HEK293 (cell line): Measurements from ENCODE around the gene ACKR3.

ENCODE experiments used
- CTCF ChIA-PET: fragments of 350-600 bp; formaldehyde crosslinking; extraction: SDS; loops from one replicate; lab custom pipeline; 2021; ENCODE audit warnings: antibody characterized with exemption; lab: Yijun Ruan, JAX
- POLR2A ChIA-PET: fragments of 300-600 bp; formaldehyde crosslinking; extraction: SDS; loops from one replicate; lab custom pipeline; 2020; ENCODE audit warnings: antibody characterized with exemption, inconsistent platforms; lab: Yijun Ruan, JAX
- H3K27ac ChIP-seq: fragments of 200-500 bp; sonication (Bioruptor generic); 2 replicates; pipeline ENCODE4 v1.5.1; 2014; ENCODE audit warnings: low read depth, low read length, control low read depth, inconsistent platforms; ENCODE audit errors: extremely low read depth
- H3K36me3 ChIP-seq, 2 experiments: fragments of 200-500 bp in 1 of 2; sonication (Bioruptor generic) in 1 of 2; 1 replicate in 1 of 2; 2 replicates in 1 of 2; pipeline ENCODE4 v1.5.1; 2014 to 2017; ENCODE audit warnings: inconsistent platforms in 2 of 2, low read length in 2 of 2; ENCODE audit not compliant: control insufficient read depth in 2 of 2, insufficient read depth in 1 of 2
- H3K4me1 ChIP-seq: fragments of 200-500 bp; sonication (Bioruptor generic); 2 replicates; pipeline ENCODE4 v1.5.1; 2014; ENCODE audit warnings: mild to moderate bottlenecking, low read length, inconsistent platforms; ENCODE audit not compliant: control insufficient read depth, insufficient read depth
- H3K4me3 ChIP-seq: 2 replicates; pipeline ENCODE4 v1.5.1; 2011; ENCODE audit warnings: low read depth, mild to moderate bottlenecking, control low read depth, low read length, moderate library complexity
- H3K9me3 ChIP-seq: fragments of 200-500 bp; sonication (Bioruptor generic); 2 replicates; pipeline ENCODE4 v1.5.1; 2014; ENCODE audit warnings: low read depth, low read length, inconsistent platforms; ENCODE audit not compliant: control insufficient read depth, insufficient read depth
- SP2 ChIP-seq: fragments of 450-650 bp; formaldehyde crosslinking; IDR thresholded peaks from 2 replicates; pipeline ENCODE4 v1.5.1; 2016; ENCODE audit warnings: missing biosample characterization, missing genetic modification characterization
- SP3 ChIP-seq: fragments of 450-650 bp; formaldehyde crosslinking; IDR thresholded peaks from 2 replicates; pipeline ENCODE4 v1.5.1; 2016; ENCODE audit warnings: missing biosample characterization, missing genetic modification characterization
- YY2 ChIP-seq: fragments of 450-650 bp; formaldehyde crosslinking; IDR thresholded peaks from 2 replicates; pipeline ENCODE4 v1.5.1; 2016; ENCODE audit warnings: missing biosample characterization, missing genetic modification characterization
- ZBTB8A ChIP-seq: fragments of 450-650 bp; formaldehyde crosslinking; IDR thresholded peaks from 2 replicates; pipeline ENCODE4 v1.5.1; 2016; ENCODE audit warnings: missing biosample characterization, missing genetic modification characterization
- ZFHX2 ChIP-seq: fragments of 450-650 bp; formaldehyde crosslinking; conservative IDR thresholded peaks from 2 replicates; pipeline ENCODE4 v1.5.1; 2016; ENCODE audit warnings: missing biosample characterization, missing genetic modification characterization
- ZFP37 ChIP-seq: fragments of 450-650 bp; formaldehyde crosslinking; IDR thresholded peaks from 2 replicates; pipeline ENCODE4 v1.5.1; 2016; ENCODE audit warnings: missing biosample characterization, missing genetic modification characterization
- ZNF133 ChIP-seq: fragments of 450-650 bp; formaldehyde crosslinking; IDR thresholded peaks from 2 replicates; pipeline ENCODE4 v1.5.1; 2016; ENCODE audit warnings: missing biosample characterization, missing genetic modification characterization
- ZNF140 ChIP-seq: fragments of 450-650 bp; formaldehyde crosslinking; IDR thresholded peaks from 2 replicates; pipeline ENCODE4 v1.5.1; 2016; ENCODE audit warnings: missing biosample characterization, missing genetic modification characterization
- ZNF155 ChIP-seq: fragments of 450-650 bp; formaldehyde crosslinking; IDR thresholded peaks from 2 replicates; pipeline ENCODE4 v1.5.1; 2016; ENCODE audit warnings: missing biosample characterization, missing genetic modification characterization
- ZNF248 ChIP-seq: fragments of 450-650 bp; formaldehyde crosslinking; IDR thresholded peaks from 2 replicates; pipeline ENCODE4 v1.5.1; 2017; ENCODE audit warnings: missing biosample characterization, missing genetic modification characterization
- ZNF292 ChIP-seq: fragments of 450-650 bp; formaldehyde crosslinking; IDR thresholded peaks from 2 replicates; pipeline ENCODE4 v1.5.1; 2016; ENCODE audit warnings: low read depth, missing biosample characterization, missing genetic modification characterization, borderline replicate concordance
- ZNF302 ChIP-seq: fragments of 450-650 bp; formaldehyde crosslinking; IDR thresholded peaks from 2 replicates; pipeline ENCODE4 v1.5.1; 2016; ENCODE audit warnings: missing biosample characterization, missing genetic modification characterization, low read depth
- ZNF335 ChIP-seq: fragments of 450-650 bp; formaldehyde crosslinking; conservative IDR thresholded peaks from 2 replicates; pipeline ENCODE4 v1.5.1; 2016; ENCODE audit warnings: missing biosample characterization, missing genetic modification characterization
- ZNF341 ChIP-seq: fragments of 450-650 bp; formaldehyde crosslinking; IDR thresholded peaks from 2 replicates; pipeline ENCODE4; 2016; ENCODE audit warnings: low read depth, missing biosample characterization, missing genetic modification characterization
- ZNF37A ChIP-seq: fragments of 450-650 bp; IDR thresholded peaks from 2 replicates; pipeline ENCODE4 v1.5.1; 2018; ENCODE audit warnings: missing biosample characterization, missing genetic modification characterization
- ZNF549 ChIP-seq: fragments of 450-650 bp; IDR thresholded peaks from 2 replicates; pipeline ENCODE4 v1.5.1; 2018; ENCODE audit warnings: missing biosample characterization, missing genetic modification characterization, mild to moderate bottlenecking, inconsistent platforms, moderate library complexity
- ZNF561 ChIP-seq: fragments of 450-650 bp; IDR thresholded peaks from 2 replicates; pipeline ENCODE4 v1.5.1; 2018; ENCODE audit warnings: missing biosample characterization, missing genetic modification characterization, borderline replicate concordance
- ZNF626 ChIP-seq: fragments of 450-650 bp; sonication (Bioruptor Pico); formaldehyde crosslinking; IDR thresholded peaks from 2 replicates; pipeline ENCODE4 v1.5.1; 2018; ENCODE audit warnings: missing biosample characterization, missing genetic modification characterization, inconsistent platforms
- ZNF660 ChIP-seq: fragments of 450-650 bp; IDR thresholded peaks from 2 replicates; pipeline ENCODE4 v1.5.1; 2018; ENCODE audit warnings: missing biosample characterization, mild to moderate bottlenecking, missing genetic modification characterization
- ZNF777 ChIP-seq: fragments of 450-650 bp; formaldehyde crosslinking; IDR thresholded peaks from 2 replicates; pipeline ENCODE4 v1.5.1; 2017; ENCODE audit warnings: missing biosample characterization, missing genetic modification characterization, borderline replicate concordance
- ZNF792 ChIP-seq: fragments of 450-650 bp; formaldehyde crosslinking; IDR thresholded peaks from 2 replicates; pipeline ENCODE4 v1.5.1; 2016; ENCODE audit warnings: missing biosample characterization, missing genetic modification characterization
- ZNF830 ChIP-seq: fragments of 450-650 bp; IDR thresholded peaks from 2 replicates; pipeline ENCODE4 v1.5.0; 2018; ENCODE audit warnings: missing biosample characterization, missing genetic modification characterization, low read depth, mild to moderate bottlenecking, moderate library complexity
- ZSCAN16 ChIP-seq: fragments of 450-650 bp; formaldehyde crosslinking; IDR thresholded peaks from 2 replicates; pipeline ENCODE4 v1.5.1; 2016; ENCODE audit warnings: missing biosample characterization, missing genetic modification characterization
- TF ChIP-seq, protein P1 (sequence below): fragments of 450-650 bp; formaldehyde crosslinking; IDR thresholded peaks from 2 replicates; pipeline ENCODE4 v1.5.1; 2016; ENCODE audit warnings: missing biosample characterization, missing genetic modification characterization, low read depth
- TF ChIP-seq, protein P2 (sequence below): fragments of 450-650 bp; formaldehyde crosslinking; IDR thresholded peaks from 2 replicates; pipeline ENCODE4 v1.5.1; 2017; ENCODE audit warnings: missing biosample characterization, missing genetic modification characterization
- TF ChIP-seq, protein P3 (sequence below): fragments of 450-650 bp; formaldehyde crosslinking; IDR thresholded peaks from 2 replicates; pipeline ENCODE4 v1.5.1; 2016; ENCODE audit warnings: missing biosample characterization, missing genetic modification characterization
- TF ChIP-seq, protein P4 (sequence below): fragments of 450-650 bp; formaldehyde crosslinking; optimal IDR thresholded peaks from 2 replicates; pipeline ENCODE3; 2016; ENCODE audit warnings: missing biosample characterization, mild to moderate bottlenecking, missing genetic modification characterization

Gene ACKR3

DNA sequence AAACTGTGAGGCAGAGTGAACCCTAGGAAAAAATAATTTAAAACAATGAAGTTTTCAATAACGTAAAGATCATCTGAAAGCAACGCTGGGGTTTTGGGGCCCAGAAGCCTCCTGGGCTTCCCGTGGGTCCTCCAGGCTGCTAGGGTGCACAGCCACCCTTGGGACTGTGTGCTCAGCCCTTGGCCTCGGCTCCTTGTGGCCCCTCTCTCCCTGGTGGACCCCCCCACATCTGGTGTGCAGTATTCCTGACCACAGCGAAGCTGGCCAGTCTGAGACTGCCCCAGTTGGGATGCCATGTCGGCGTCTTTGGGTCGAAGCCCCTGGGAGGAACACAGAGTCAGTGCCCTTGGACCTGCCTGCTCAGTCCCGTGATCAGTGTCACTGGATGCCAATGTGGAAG lies 53.0 kb downstream of the ACKR3 start (continued):
- TF ChIP-seq ZNF335 (tag by site-specific recombination) (no peak), ZNF792 (tag by site-specific recombination) (no peak), ZNF777 (tag by site-specific recombination) (no peak)

DNA sequence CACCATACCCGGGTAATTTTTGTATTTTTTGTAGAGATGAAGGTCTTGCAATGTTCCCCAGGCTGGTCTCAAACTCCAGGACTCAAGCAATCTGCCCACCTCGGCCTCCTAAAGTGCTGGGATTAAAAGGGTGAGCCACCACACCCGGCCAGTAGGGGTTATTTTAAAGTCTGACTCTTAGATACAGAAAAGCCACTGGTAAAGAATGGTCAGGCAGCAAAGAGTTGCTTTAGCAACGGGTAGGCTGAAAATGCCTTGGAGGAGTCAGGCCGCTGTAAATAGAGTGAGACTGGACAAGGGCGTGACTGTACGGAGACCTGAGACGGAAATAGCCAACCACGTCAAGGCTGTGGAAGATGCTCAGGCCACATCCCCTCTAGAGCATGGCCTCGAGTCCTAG lies 54.2 kb downstream of the ACKR3 start:
- Histone ChIP-seq H3K27ac (no peak overlapping the region), H3K9me3 (no peaks in the 10 kb centered on the region), H3K4me1 (no peaks in the 10 kb centered on the region), H3K4me3 (no peak overlapping the region)
- POLR2A ChIA-PET = no interaction called here
- CTCF ChIA-PET = no interaction called here
- TF ChIP-seq ZNF155 (tag by site-specific recombination) (no peak), ZNF830 (tag by site-specific recombination) (no peak), SP2 (tag by site-specific recombination) (no peak), YY2 (no peak), ZFHX2 (no peak), ZNF302 (tag by site-specific recombination) (no peak), ZNF140 (tag by site-specific recombination) (no peak), ZNF626 (no peak), ZFP37 (tag by site-specific recombination) (no peak), ZBTB8A (tag by site-specific recombination) (no peak), ZNF660 (tag by site-specific recombination) (no peak)
- TF ChIP-seq, protein P1, sequence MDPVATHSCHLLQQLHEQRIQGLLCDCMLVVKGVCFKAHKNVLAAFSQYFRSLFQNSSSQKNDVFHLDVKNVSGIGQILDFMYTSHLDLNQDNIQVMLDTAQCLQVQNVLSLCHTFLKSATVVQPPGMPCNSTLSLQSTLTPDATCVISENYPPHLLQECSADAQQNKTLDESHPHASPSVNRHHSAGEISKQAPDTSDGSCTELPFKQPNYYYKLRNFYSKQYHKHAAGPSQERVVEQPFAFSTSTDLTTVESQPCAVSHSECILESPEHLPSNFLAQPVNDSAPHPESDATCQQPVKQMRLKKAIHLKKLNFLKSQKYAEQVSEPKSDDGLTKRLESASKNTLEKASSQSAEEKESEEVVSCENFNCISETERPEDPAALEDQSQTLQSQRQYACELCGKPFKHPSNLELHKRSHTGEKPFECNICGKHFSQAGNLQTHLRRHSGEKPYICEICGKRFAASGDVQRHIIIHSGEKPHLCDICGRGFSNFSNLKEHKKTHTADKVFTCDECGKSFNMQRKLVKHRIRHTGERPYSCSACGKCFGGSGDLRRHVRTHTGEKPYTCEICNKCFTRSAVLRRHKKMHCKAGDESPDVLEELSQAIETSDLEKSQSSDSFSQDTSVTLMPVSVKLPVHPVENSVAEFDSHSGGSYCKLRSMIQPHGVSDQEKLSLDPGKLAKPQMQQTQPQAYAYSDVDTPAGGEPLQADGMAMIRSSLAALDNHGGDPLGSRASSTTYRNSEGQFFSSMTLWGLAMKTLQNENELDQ = no peak
- TF ChIP-seq, protein P2, sequence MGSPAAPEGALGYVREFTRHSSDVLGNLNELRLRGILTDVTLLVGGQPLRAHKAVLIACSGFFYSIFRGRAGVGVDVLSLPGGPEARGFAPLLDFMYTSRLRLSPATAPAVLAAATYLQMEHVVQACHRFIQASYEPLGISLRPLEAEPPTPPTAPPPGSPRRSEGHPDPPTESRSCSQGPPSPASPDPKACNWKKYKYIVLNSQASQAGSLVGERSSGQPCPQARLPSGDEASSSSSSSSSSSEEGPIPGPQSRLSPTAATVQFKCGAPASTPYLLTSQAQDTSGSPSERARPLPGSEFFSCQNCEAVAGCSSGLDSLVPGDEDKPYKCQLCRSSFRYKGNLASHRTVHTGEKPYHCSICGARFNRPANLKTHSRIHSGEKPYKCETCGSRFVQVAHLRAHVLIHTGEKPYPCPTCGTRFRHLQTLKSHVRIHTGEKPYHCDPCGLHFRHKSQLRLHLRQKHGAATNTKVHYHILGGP (tag by site-specific recombination) = no peak
- TF ChIP-seq, all 188 proteins: peak for 0
- no peaks in the 10 kb centered on the region for H3K36me3 ChIP-seq

DNA sequence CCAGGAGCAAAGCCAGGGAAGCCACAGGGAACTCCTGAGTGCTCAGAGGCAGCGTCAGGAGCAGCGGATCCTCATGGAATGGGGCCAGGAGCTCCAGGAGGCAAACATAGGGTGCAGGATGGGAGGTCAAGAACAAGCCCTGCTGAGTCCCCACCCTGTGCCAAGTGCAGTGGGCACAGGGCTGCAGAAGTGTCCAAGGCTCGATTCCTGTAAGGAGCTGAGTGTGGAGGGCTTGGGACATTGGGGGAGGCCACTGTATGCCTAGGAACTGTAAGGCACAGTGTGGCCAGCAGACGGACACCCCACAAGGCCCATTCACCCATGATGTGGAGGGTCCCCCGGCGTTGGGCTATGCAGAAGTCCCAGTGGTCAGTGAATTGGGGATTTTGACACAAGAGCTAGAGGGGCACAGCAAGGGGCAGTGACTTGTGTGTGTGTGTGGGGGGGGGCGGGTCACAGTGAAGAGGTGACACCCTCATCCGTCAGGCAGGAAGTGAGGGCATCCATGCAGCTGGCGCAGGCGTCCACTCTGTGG lies 55.6 kb downstream of the ACKR3 start:
- CTCF ChIA-PET = no interaction called here

More for the DNA sequence above, 55.6 kb downstream of the ACKR3 start:
- POLR2A ChIA-PET = no interaction called here
- Histone ChIP-seq H3K4me3 (no peak overlapping the region), H3K27ac (no peak overlapping the region), H3K36me3 (no peaks in the 10 kb centered on the region), H3K4me1 (no peaks in the 10 kb centered on the region), H3K9me3 (no peaks in the 10 kb centered on the region)
- TF ChIP-seq ZNF37A (tag by site-specific recombination) (no peak), ZNF341 (no peak), SP3 (tag by site-specific recombination) (no peak), ZNF561 (no peak), ZNF549 (tag by site-specific recombination) (no peak), ZNF292 (no peak), ZNF248 (tag by site-specific recombination) (no peak), ZNF133 (no peak), ZSCAN16 (tag by site-specific recombination) (no peak)
- TF ChIP-seq, protein P3, sequence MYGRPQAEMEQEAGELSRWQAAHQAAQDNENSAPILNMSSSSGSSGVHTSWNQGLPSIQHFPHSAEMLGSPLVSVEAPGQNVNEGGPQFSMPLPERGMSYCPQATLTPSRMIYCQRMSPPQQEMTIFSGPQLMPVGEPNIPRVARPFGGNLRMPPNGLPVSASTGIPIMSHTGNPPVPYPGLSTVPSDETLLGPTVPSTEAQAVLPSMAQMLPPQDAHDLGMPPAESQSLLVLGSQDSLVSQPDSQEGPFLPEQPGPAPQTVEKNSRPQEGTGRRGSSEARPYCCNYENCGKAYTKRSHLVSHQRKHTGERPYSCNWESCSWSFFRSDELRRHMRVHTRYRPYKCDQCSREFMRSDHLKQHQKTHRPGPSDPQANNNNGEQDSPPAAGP = no peak
- TF ChIP-seq, protein P4, sequence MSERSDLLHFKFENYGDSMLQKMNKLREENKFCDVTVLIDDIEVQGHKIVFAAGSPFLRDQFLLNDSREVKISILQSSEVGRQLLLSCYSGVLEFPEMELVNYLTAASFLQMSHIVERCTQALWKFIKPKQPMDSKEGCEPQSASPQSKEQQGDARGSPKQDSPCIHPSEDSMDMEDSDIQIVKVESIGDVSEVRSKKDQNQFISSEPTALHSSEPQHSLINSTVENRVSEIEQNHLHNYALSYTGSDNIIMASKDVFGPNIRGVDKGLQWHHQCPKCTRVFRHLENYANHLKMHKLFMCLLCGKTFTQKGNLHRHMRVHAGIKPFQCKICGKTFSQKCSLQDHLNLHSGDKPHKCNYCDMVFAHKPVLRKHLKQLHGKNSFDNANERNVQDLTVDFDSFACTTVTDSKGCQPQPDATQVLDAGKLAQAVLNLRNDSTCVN (tag by site-specific recombination) = no peak
